ENCODE measurements around the gene KCNE2.
"Not testable (repeated sequence)": the region's sequence is repeated elsewhere in the genome, so short reads cannot be mapped to it uniquely, and the experiment has no call there.

KCNE2 gene

DNA sequence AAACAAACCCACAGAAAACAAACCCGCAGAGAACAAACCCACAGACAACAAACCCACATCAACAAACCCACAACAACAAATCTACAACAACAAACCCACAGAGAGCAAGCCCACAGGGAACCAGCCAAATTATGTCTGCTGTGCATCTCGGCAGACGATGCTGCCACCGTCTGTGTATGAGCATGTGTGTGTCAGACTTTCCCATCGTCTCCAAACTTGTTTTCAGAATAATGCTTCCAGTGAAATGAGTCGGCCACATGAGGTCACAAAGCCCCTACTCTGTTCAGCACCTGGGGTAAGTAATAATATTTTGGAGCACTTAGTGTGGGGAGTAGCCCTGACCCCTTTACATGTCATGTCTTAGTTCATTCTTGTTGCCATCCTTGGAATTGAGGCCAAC, 42.3 kb downstream of the KCNE2 start:
- H3K27ac Mint-ChIP-seq; H3K27me3 Mint-ChIP-seq (ENCODE audit: low read depth); H3K9me3 Mint-ChIP-seq; H3K36me3 Mint-ChIP-seq (ENCODE audit: low read depth); H3K4me3 Mint-ChIP-seq; DNase-seq (ENCODE audit: low spot score); H3K4me1 Mint-ChIP-seq (ENCODE audit: low read depth): not testable (repeated sequence)

DNA sequence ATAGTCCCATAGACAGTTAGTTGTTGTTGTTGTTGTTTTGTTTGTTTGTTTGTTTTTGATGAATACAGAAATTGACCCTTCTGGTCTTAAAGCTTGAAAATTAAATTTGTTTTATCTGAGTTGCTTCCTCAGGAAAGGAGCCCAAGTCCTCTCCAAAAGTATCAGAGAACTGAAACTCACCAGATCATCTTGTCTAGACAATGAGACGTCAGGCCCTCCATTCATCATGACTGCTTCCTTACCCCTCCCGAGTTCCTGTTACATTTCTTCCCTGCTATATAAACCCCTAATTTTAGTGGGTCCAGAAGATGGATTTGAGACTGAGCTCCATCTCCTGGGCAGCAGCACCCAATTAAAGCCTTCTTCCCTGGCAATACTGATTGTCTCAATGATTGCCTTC, 42.9 kb downstream of the KCNE2 start:
- not testable (repeated sequence) for H3K27ac Mint-ChIP-seq; H3K9me3 Mint-ChIP-seq; H3K27me3 Mint-ChIP-seq (ENCODE audit: low read depth); H3K36me3 Mint-ChIP-seq (ENCODE audit: low read depth); H3K4me1 Mint-ChIP-seq (ENCODE audit: low read depth); H3K4me3 Mint-ChIP-seq; DNase-seq (ENCODE audit: low spot score)

DNA sequence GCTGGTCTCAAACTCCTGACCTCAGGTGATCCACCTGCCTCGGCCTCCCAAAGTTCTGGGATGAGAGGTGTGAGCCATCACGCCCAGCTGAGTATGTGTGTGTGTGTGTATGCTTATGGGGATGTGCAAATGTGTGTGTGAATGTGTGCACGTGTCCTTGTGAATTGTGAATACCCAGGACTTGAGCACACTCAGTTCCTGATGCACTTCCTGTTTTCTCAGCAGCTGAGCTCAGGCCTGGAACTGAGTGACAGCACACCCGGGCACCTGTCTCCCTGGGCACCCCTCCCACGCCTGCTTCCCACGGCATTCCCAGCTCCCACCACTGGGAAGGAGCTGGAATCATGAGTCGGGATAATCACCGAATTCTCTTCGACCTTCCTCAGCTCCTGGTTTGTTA, 43.5 kb downstream of the KCNE2 start:
- H3K36me3 Mint-ChIP-seq (ENCODE audit: low read depth); H3K9me3 Mint-ChIP-seq; H3K4me3 Mint-ChIP-seq; H3K27me3 Mint-ChIP-seq (ENCODE audit: low read depth); H3K27ac Mint-ChIP-seq; DNase-seq (ENCODE audit: low spot score); H3K4me1 Mint-ChIP-seq (ENCODE audit: low read depth): not testable (repeated sequence)

GRCh38 chr21:34417448-34418077, 53.8 kb downstream of the KCNE2 start:
- DNase-seq (ENCODE audit: low spot score); H3K9me3 Mint-ChIP-seq; H3K27ac Mint-ChIP-seq; H3K4me3 Mint-ChIP-seq; H3K27me3 Mint-ChIP-seq (ENCODE audit: low read depth); H3K4me1 Mint-ChIP-seq (ENCODE audit: low read depth); H3K36me3 Mint-ChIP-seq (ENCODE audit: low read depth): not testable (repeated sequence)

All from T-helper 2 cell treated with Interferon-gamma antibody and Interleukin-4, amounts not matched to agents 5 μg/mL and 100 μg/mL, for 36 hours (primary cell).